H9 (cell line): ENCODE data around the gene CSTF2. TPM values are rescaled to one million over a fixed set of nuclear protein-coding genes. Genes with fewer than 3 reads are reported as not detected.

ENCODE experiments used
- DNase-seq: peaks from one replicate; pipeline ENCODE4 v3.0.0-alpha.2; 2017
- H2AFZ ChIP-seq: one replicate; pipeline ENCODE4 v1.6.1; 2013; ENCODE audit warnings: mild to moderate bottlenecking, low read length, control low read depth, moderate library complexity
- H2AK5ac ChIP-seq: 2 replicates; pipeline ENCODE4 v1.6.1; 2013; ENCODE audit warnings: low read length, control low read depth, mixed read lengths; ENCODE audit not compliant: insufficient read length
- H2BK120ac ChIP-seq: one replicate; pipeline ENCODE4 v1.6.1; 2013; ENCODE audit warnings: low read depth, mild to moderate bottlenecking, low read length, control low read depth, inconsistent platforms; ENCODE audit not compliant: poor library complexity, severe bottlenecking
- H2BK12ac ChIP-seq: 2 replicates; pipeline ENCODE4 v1.6.1; 2013; ENCODE audit warnings: low read length, control low read depth, mixed read lengths, low read depth; ENCODE audit not compliant: insufficient read length
- H2BK15ac ChIP-seq: 2 replicates; pipeline ENCODE4 v1.6.1; 2013; ENCODE audit warnings: low read depth, low read length, control low read depth
- H2BK20ac ChIP-seq: one replicate; pipeline ENCODE4 v1.6.1; 2013; ENCODE audit warnings: low read depth, mild to moderate bottlenecking, low read length, control low read depth, inconsistent platforms; ENCODE audit not compliant: poor library complexity, severe bottlenecking
- H2BK5ac ChIP-seq: 2 replicates; pipeline ENCODE4 v1.6.1; 2013; ENCODE audit warnings: low read length, control low read depth, mixed read lengths; ENCODE audit not compliant: insufficient read length
- H3K14ac ChIP-seq: 2 replicates; pipeline ENCODE4 v1.6.1; 2013; ENCODE audit warnings: low read length, control low read depth; ENCODE audit not compliant: insufficient read depth
- H3K18ac ChIP-seq: 2 replicates; pipeline ENCODE4 v1.6.1; 2013; ENCODE audit warnings: low read depth, mild to moderate bottlenecking, mixed read lengths, low read length, control low read depth; ENCODE audit not compliant: insufficient read length
- H3K23ac ChIP-seq: 2 replicates; pipeline ENCODE4 v1.6.1; 2013; ENCODE audit warnings: low read length, control low read depth, mixed read lengths, low read depth; ENCODE audit not compliant: insufficient read length
- H3K23me2 ChIP-seq: 2 replicates; pipeline ENCODE4 v1.6.1; 2013; ENCODE audit warnings: low read depth, mild to moderate bottlenecking, mixed read lengths, low read length, control low read depth; ENCODE audit not compliant: insufficient read length, poor library complexity, severe bottlenecking
- H3K27ac ChIP-seq: 2 replicates; pipeline ENCODE4 v1.5.1; 2013; ENCODE audit warnings: low read length, control low read depth, mixed read lengths, low read depth; ENCODE audit not compliant: insufficient read length
- H3K27me3 ChIP-seq: 2 replicates; pipeline ENCODE4 v1.6.1; 2013; ENCODE audit warnings: low read length, control low read depth, inconsistent platforms; ENCODE audit not compliant: insufficient read depth
- H3K4ac ChIP-seq: 2 replicates; pipeline ENCODE4 v1.6.1; 2013; ENCODE audit warnings: low read depth, mild to moderate bottlenecking, control low read depth, inconsistent platforms, low read length, moderate library complexity
- H3K4me1 ChIP-seq: 2 replicates; pipeline ENCODE4 v1.6.1; 2013; ENCODE audit warnings: low read length, control low read depth, inconsistent platforms; ENCODE audit not compliant: insufficient read depth
- H3K4me2 ChIP-seq: 2 replicates; pipeline ENCODE4 v1.6.1; 2013; ENCODE audit warnings: low read length, control low read depth, mixed read lengths; ENCODE audit not compliant: insufficient read length, insufficient read depth
- H3K56ac ChIP-seq: 2 replicates; pipeline ENCODE4 v1.6.1; 2013; ENCODE audit warnings: low read depth, mild to moderate bottlenecking, mixed read lengths, low read length, control low read depth; ENCODE audit not compliant: insufficient read length
- H3K79me1 ChIP-seq: 2 replicates; pipeline ENCODE4 v1.6.1; 2013; ENCODE audit warnings: low read depth, mild to moderate bottlenecking, moderate library complexity, low read length, control low read depth, inconsistent platforms; ENCODE audit not compliant: insufficient read depth, poor library complexity, severe bottlenecking
- H3K79me2 ChIP-seq: 2 replicates; pipeline ENCODE4 v1.6.1; 2013; ENCODE audit warnings: low read length, control low read depth, inconsistent platforms; ENCODE audit not compliant: insufficient read depth
- H3K9ac ChIP-seq: 2 replicates; pipeline ENCODE4 v1.6.1; 2013; ENCODE audit warnings: low read length, control low read depth, mixed read lengths; ENCODE audit not compliant: insufficient read length; ENCODE audit errors: extremely low read depth
- H3K9me3 ChIP-seq: one replicate; pipeline ENCODE4 v1.6.1; 2013; ENCODE audit warnings: low read depth, low read length, inconsistent platforms; ENCODE audit not compliant: control insufficient read depth
- H3T11ph ChIP-seq: one replicate; pipeline ENCODE4 v1.6.1; 2013; ENCODE audit warnings: mild to moderate bottlenecking, low read length, control low read depth, inconsistent platforms
- H4K20me1 ChIP-seq: one replicate; pipeline ENCODE4 v1.6.1; 2013; ENCODE audit not compliant: control insufficient read depth, insufficient read length, insufficient read depth
- H4K5ac ChIP-seq: 2 replicates; pipeline ENCODE4 v1.6.1; 2013; ENCODE audit warnings: low read depth, mild to moderate bottlenecking, mixed read lengths, low read length, control low read depth; ENCODE audit not compliant: insufficient read length
- H4K8ac ChIP-seq: replicated peaks from 2 replicates; pipeline ENCODE4 v1.6.1; 2013; ENCODE audit warnings: low read length, control low read depth, mixed read lengths, low read depth; ENCODE audit not compliant: insufficient read length
- H4K91ac ChIP-seq: 2 replicates; pipeline ENCODE4 v1.6.1; 2013; ENCODE audit warnings: low read depth, mild to moderate bottlenecking, moderate library complexity, mixed read lengths, low read length, control low read depth; ENCODE audit not compliant: insufficient read length
- H3K27ac Mint-ChIP-seq, 3 experiments: 2 replicates in 2 of 3; 3 replicates in 1 of 3; pipeline ENCODE4 v1.8.0; 2020 to 2021; ENCODE audit warnings: mixed read lengths in 3 of 3, mild to moderate bottlenecking in 1 of 3, moderate library complexity in 1 of 3
- H3K27me3 Mint-ChIP-seq: 2 replicates; pipeline ENCODE4 v1.8.0; 2021; ENCODE audit warnings: low read depth, mild to moderate bottlenecking, moderate library complexity, mixed read lengths
- H3K36me3 Mint-ChIP-seq, 3 experiments: 2 replicates in 2 of 3; 3 replicates in 1 of 3; pipeline ENCODE4 v1.8.0; 2020 to 2021; ENCODE audit warnings: low read depth in 3 of 3, mixed read lengths in 3 of 3; ENCODE audit not compliant: insufficient read depth in 1 of 3
- H3K4me1 Mint-ChIP-seq, 2 experiments: 2 replicates each; pipeline ENCODE4 v1.8.0; 2020; ENCODE audit warnings: mixed read lengths in 2 of 2
- H3K4me3 Mint-ChIP-seq, 2 experiments: 2 replicates in 1 of 2; 3 replicates in 1 of 2; pipeline ENCODE4 v1.8.0; 2020 to 2021; ENCODE audit warnings: mild to moderate bottlenecking in 2 of 2, mixed read lengths in 2 of 2, moderate library complexity in 1 of 2
- H3K9me3 Mint-ChIP-seq, 2 experiments: 2 replicates in 1 of 2; 3 replicates in 1 of 2; pipeline ENCODE4 v1.8.0; 2020; ENCODE audit warnings: mild to moderate bottlenecking in 2 of 2, mixed read lengths in 2 of 2, moderate library complexity in 1 of 2
- CTCF ChIP-seq: fragments of 200-600 bp; sonication (generic); conservative IDR thresholded peaks from 3 replicates; pipeline ENCODE4 v1.8.0; 2021; ENCODE audit warnings: antibody characterized with exemption, mild to moderate bottlenecking
- WGBS: extraction: QIAGEN DNeasy Blood & Tissue Kit; methylation state at CpG from one replicate; pipeline ENCODE4 v1.1.7; 2013; ENCODE audit warnings: missing lambda C conversion rate, low lambda C conversion rate, mixed read lengths; ENCODE audit not compliant: insufficient read length; ENCODE audit errors: extremely low coverage; 5-methylcytosine and 5-hydroxymethylcytosine counted together
- total RNA-seq: library from RNA; stranded (reverse); gene quantifications from 2 replicates; pipeline ENCODE4 v1.2.1, GENCODE V29; 2021

Gene CSTF2
- total RNA-seq, 1 experiment from 2014 or later = 30.2 TPM

- Histone ChIP-seq H3K4me2 (no peak overlapping the region), H2BK20ac (no peak overlapping the region), H3K23ac (no peak overlapping the region), H3K56ac (no peak overlapping the region), H3K79me2 (no peaks in the 10 kb centered on the region), H2BK5ac (no peak overlapping the region), H4K8ac (no peak overlapping the region), H3K14ac (no peak overlapping the region), H3K4me1 (no peaks in the 10 kb centered on the region), H3K9me3 (peaks cover 34% of the 10 kb centered on the region), H3K27ac (no peak overlapping the region), H4K5ac (no peak overlapping the region), H3K79me1 (no peaks in the 10 kb centered on the region), H3K23me2 (no peaks in the 10 kb centered on the region), H3K18ac (no peak overlapping the region), H2BK15ac (no peak overlapping the region), H2AFZ (no peak overlapping the region), H4K91ac (no peak overlapping the region), H2AK5ac (no peak overlapping the region), H3K4ac (no peak overlapping the region), H3K9ac (no peak overlapping the region), H4K20me1 (no peaks in the 10 kb centered on the region), H2BK120ac (no peak overlapping the region), H3T11ph (no peak overlapping the region), H3K27me3 (no peaks in the 10 kb centered on the region), H2BK12ac (no peak overlapping the region)
- Mint-ChIP-seq H3K4me3 (no peak overlapping the region), H3K9me3 (peaks cover 59 to 63% of the 10 kb centered on the region in 2 experiments), H3K4me1 (no peaks in the 10 kb centered on the region), H3K27me3 (no peaks in the 10 kb centered on the region; the same call in none of the 2 replicates), H3K36me3 (peaks cover 23 to 74% (median 63%) of the 10 kb centered on the region in 3 experiments), H3K27ac (no peak overlapping the region)
- no peak for TF ChIP-seq CTCF
- no CpG with 5 or more reads among the region's 2 CpGs for WGBS
- DNase-seq = no peak
Observed at GRCh38 chrX:100829730-100830129, 9.5 kb downstream of the CSTF2 start.
